ENCODE data around the gene ENTPD8.

DNA sequence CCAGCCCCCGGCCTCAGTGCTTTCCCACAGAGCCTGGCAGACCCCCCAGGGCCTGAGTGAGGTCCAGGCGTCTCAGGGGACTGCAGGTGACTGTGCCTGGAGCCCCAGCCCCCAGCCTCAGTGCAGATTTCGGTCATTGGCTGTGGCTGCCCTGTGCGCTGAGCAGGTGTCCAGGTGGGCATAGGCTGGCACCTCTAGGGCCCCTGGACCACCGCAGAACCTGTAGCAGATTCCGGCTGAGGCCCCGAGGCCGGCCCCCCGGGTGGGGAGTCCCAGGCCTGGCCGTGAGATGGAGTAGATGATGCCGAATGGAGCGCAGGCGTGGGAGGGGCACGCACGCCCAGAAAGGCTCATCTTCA, 30.3 kb downstream of the ENTPD8 start:
- no peak for TF ChIP-seq POLR2A (IDR thresholded peaks at IDR 0.05; ENCODE audit: extremely low read depth, insufficient read length)
- TF ChIP-seq, protein P1, sequence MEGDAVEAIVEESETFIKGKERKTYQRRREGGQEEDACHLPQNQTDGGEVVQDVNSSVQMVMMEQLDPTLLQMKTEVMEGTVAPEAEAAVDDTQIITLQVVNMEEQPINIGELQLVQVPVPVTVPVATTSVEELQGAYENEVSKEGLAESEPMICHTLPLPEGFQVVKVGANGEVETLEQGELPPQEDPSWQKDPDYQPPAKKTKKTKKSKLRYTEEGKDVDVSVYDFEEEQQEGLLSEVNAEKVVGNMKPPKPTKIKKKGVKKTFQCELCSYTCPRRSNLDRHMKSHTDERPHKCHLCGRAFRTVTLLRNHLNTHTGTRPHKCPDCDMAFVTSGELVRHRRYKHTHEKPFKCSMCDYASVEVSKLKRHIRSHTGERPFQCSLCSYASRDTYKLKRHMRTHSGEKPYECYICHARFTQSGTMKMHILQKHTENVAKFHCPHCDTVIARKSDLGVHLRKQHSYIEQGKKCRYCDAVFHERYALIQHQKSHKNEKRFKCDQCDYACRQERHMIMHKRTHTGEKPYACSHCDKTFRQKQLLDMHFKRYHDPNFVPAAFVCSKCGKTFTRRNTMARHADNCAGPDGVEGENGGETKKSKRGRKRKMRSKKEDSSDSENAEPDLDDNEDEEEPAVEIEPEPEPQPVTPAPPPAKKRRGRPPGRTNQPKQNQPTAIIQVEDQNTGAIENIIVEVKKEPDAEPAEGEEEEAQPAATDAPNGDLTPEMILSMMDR (IDR thresholded peaks at IDR 0.05; ENCODE audit: low read depth, low read length), result no peak
